PC-9 (cell line): ENCODE measurements around the gene MIER3. TPM values are rescaled to one million over a fixed set of nuclear protein-coding genes. Genes with fewer than 3 reads are reported as not detected.

Experiments
- Bru-seq: library from RNA; stranded (reverse); fragments of 400-500 nt; gene quantifications from one replicate; lab custom pipeline; 2021; lab: Mats Ljungman, UMichigan
- BruChase-seq, 2 experiments: library from RNA; stranded (reverse); fragments of 400-500 nt; gene quantifications; one replicate each; lab custom pipeline; 2021; lab: Mats Ljungman, UMichigan
- BruUV-seq: library from RNA; stranded (reverse); fragments of 400-500 nt; replicated peaks from 2 replicates; lab custom pipeline; 2021; lab: Mats Ljungman, UMichigan
- CTCF ChIA-PET: fragments of 300-600 bp; sonication (Branson Sonifier 250); formaldehyde crosslinking; loops from one replicate; lab custom pipeline; 2022; ENCODE audit warnings: antibody characterized with exemption; lab: Charles Lee
- POLR2A ChIA-PET: fragments of 300-600 bp; sonication (Branson Sonifier 250); formaldehyde crosslinking; loops from one replicate; lab custom pipeline; 2022; ENCODE audit warnings: antibody characterized with exemption; ENCODE audit not compliant: unreplicated experiment; lab: Charles Lee
- DNase-seq, 2 experiments: peaks; one replicate each; pipeline versions ENCODE4 v3.0.0 to v3.0.0-alpha.2; 2015 to 2022; ENCODE audit warnings: mixed read lengths in 1 of 2
- H2AFZ ChIP-seq: fragments of 200-600 bp; sonication (generic); 2 replicates; pipeline ENCODE4 v1.8.1; 2017; ENCODE audit warnings: antibody characterized with exemption
- H3F3A ChIP-seq: fragments of 200-600 bp; sonication (generic); 2 replicates; pipeline ENCODE4 v1.8.1; 2017; ENCODE audit warnings: antibody characterized with exemption, mild to moderate bottlenecking, low read depth; ENCODE audit not compliant: insufficient read depth
- H3K27ac ChIP-seq: fragments of 200-600 bp; sonication (generic); 2 replicates; pipeline ENCODE4 v1.6.1; 2016; ENCODE audit warnings: mixed run types
- H3K27me3 ChIP-seq: fragments of 200-600 bp; sonication (generic); 2 replicates; pipeline ENCODE4 v1.6.1; 2016; ENCODE audit warnings: low read depth, mixed run types; ENCODE audit not compliant: insufficient read depth
- H3K36me3 ChIP-seq: fragments of 200-600 bp; sonication (generic); 2 replicates; pipeline ENCODE4 v1.6.1; 2016; ENCODE audit warnings: low read depth, mixed run types
- H3K4me1 ChIP-seq: fragments of 200-600 bp; sonication (generic); replicated peaks from 2 replicates; pipeline ENCODE4 v1.6.1; 2016; ENCODE audit warnings: mixed run types; ENCODE audit not compliant: insufficient read depth
- H3K4me2 ChIP-seq: fragments of 200-600 bp; sonication (generic); 2 replicates; pipeline ENCODE4 v1.6.1; 2017; ENCODE audit warnings: mixed run types
- H3K4me3 ChIP-seq: fragments of 200-600 bp; sonication (generic); 2 replicates; pipeline ENCODE4 v1.6.1; 2016; ENCODE audit warnings: mixed run types
- H3K79me2 ChIP-seq: fragments of 200-600 bp; sonication (generic); 2 replicates; pipeline ENCODE4 v1.6.1; 2017; ENCODE audit warnings: low read depth, mixed run types
- H3K9me2 ChIP-seq: fragments of 200-600 bp; sonication (generic); 2 replicates; pipeline ENCODE4 v1.8.1; 2017; ENCODE audit warnings: mild to moderate bottlenecking; ENCODE audit not compliant: insufficient read depth
- H3K9me3 ChIP-seq: fragments of 200-600 bp; sonication (generic); 2 replicates; pipeline ENCODE4 v1.8.1; 2016; ENCODE audit warnings: low read depth; ENCODE audit not compliant: insufficient read depth
- H4K20me1 ChIP-seq: fragments of 200-600 bp; sonication (generic); 2 replicates; pipeline ENCODE4 v1.8.1; 2017; ENCODE audit not compliant: insufficient read depth
- CTCF ChIP-seq: fragments of 200-600 bp; sonication (generic); conservative IDR thresholded peaks from 2 replicates; pipeline ENCODE4 v1.6.1; 2017; ENCODE audit warnings: mixed run types, antibody characterized with exemption, mild to moderate bottlenecking, moderate library complexity
- EZH2 ChIP-seq: fragments of 200-600 bp; sonication (generic); IDR thresholded peaks from 2 replicates; pipeline ENCODE4 v1.8.0; 2017; ENCODE audit warnings: antibody characterized with exemption, low read depth
- intact Hi-C: fragments of 100-400 bp; cut with micrococcal nuclease; formaldehyde crosslinking; loops from one replicate; pipeline ENCODE4 v1.10.0; 2022; ENCODE audit not compliant: unreplicated experiment
- long read RNA-seq: library from polyadenylated mRNA; stranded (forward); transcript quantifications from one replicate; pipeline ENCODE4 v2.0.0, GENCODE V29; 2022
- total RNA-seq: library from RNA; stranded (reverse); gene quantifications from 2 replicates; pipeline ENCODE4 v1.2.3, GENCODE V29; 2021

Gene MIER3
- total RNA-seq (16.4 and 17.3 TPM in 2 replicates), Bru-seq, nascent RNA (percentile 83 among the genes with signal in this experiment), BruChase-seq, experiment 1, labeled RNA remaining after a 2-hour chase (percentile 90 among the genes with signal in this experiment), BruChase-seq, experiment 2, labeled RNA remaining after a 6-hour chase (percentile 83 among the genes with signal in this experiment)
- long read RNA-seq, partial matches to known transcripts, result 3 of 5 reads
- long read RNA-seq, other reads (novel, unspliced or antisense), result 2 of 5 reads

GRCh38 chr5:56951946-56952691 is at the start of gene MIER3:
Gene MIER3 (minus strand): TSS chr5:56952123. CDS start chr5:56952102, 21 bp downstream.
- Histone ChIP-seq H3K79me2 (peaks cover 19% of the 10 kb centered on the region), H3K4me2 (peak within 1 kb of the TSS; percentile 97), H3K4me3 (peak within 1 kb of the TSS; percentile 92), H3K27me3 (no peaks in the 10 kb centered on the region), H3K9me2 (no peaks in the 10 kb centered on the region), H3K36me3 (0 out of 2 replicates have a peak, but pooled peaks cover 2% of the 10 kb centered on the region), H2AFZ (peak within 1 kb of the TSS; percentile 91), H3K27ac (no peak within 1 kb of the TSS), H3F3A (no peaks in the 10 kb centered on the region), H3K9me3 (no peaks in the 10 kb centered on the region), H4K20me1 (no peaks in the 10 kb centered on the region; the same call in 1 of the 2 replicates), H3K4me1 (0 out of 2 replicates have a peak, but pooled peaks cover 5% of the 10 kb centered on the region)
- intact Hi-C loops, result loop anchor here (1.0 to 5.0 kb wide), 4 partner anchors 40 to 186 kb away; no protein-coding TSS in a partner anchor
- no peak for TF ChIP-seq EZH2
- BruUV-seq, result no TSS peak
- peak in 1 of 2 experiments; percentile 73 for DNase-seq
- ChIA-PET POLR2A (no interaction called here), CTCF (no interaction called here)

- Histone ChIP-seq H3F3A (no peaks in the 10 kb centered on the region), H3K79me2 (no peaks in the 10 kb centered on the region), H2AFZ (no peak overlapping the region), H3K36me3 (no peaks in the 10 kb centered on the region), H3K4me2 (no peak overlapping the region), H4K20me1 (no peaks in the 10 kb centered on the region), H3K27me3 (no peaks in the 10 kb centered on the region), H3K27ac (no peak overlapping the region), H3K9me2 (no peaks in the 10 kb centered on the region), H3K4me3 (no peak overlapping the region), H3K4me1 (no peaks in the 10 kb centered on the region), H3K9me3 (0 out of 2 replicates have a peak, but pooled peaks cover 3% of the 10 kb centered on the region)
- BruUV-seq, result no TSS peak
- DNase-seq, result no peak
- CTCF ChIA-PET, result no interaction called here
- POLR2A ChIA-PET, result no interaction called here
- TF ChIP-seq EZH2 (no peak), CTCF (no peak)
- intact Hi-C loops, result no loop called here
Observed at GRCh38 chr5:56995596-56995995, 43.7 kb upstream of the MIER3 start.

GRCh38 chr5:56993241-56993640 is 41.3 kb upstream of the MIER3 start:
- no peaks in the 10 kb centered on the region for H3K79me2 ChIP-seq
- no peaks in the 10 kb centered on the region for H3K4me1 ChIP-seq
- no peaks in the 10 kb centered on the region for H3K9me3 ChIP-seq
- TF ChIP-seq CTCF (no peak), EZH2 (no peak)
- no peak overlapping the region for H3K4me2 ChIP-seq
- H3K27ac ChIP-seq, result no peak overlapping the region
- 0 out of 2 replicates have a peak, but pooled peaks cover 2% of the 10 kb centered on the region for H3F3A ChIP-seq
- no peak overlapping the region for H2AFZ ChIP-seq
- POLR2A ChIA-PET, result no interaction called here
- H3K9me2 ChIP-seq, result no peaks in the 10 kb centered on the region
- intact Hi-C loops, result no loop called here
- CTCF ChIA-PET, result no interaction called here
- no peaks in the 10 kb centered on the region for H4K20me1 ChIP-seq
- no peak for DNase-seq
- H3K27me3 ChIP-seq, result no peaks in the 10 kb centered on the region
- H3K4me3 ChIP-seq, result no peak overlapping the region
- H3K36me3 ChIP-seq, result no peaks in the 10 kb centered on the region
- BruUV-seq, result no TSS peak
